Stimulated activated memory B cell treated with anti-CD40 and anti-IgM and Interleukin-4, amounts not matched to agents 10 μg/mL and 1 μg/mL and 100 μg/mL, for 72 hours (primary cell): ENCODE data around the gene OR4D9.
"Not testable (repeated sequence)": the region's sequence is repeated elsewhere in the genome, so short reads cannot be mapped to it uniquely, and the experiment has no call there.

ENCODE experiments used
- ATAC-seq: fragments of 150-1000 bp; cut with Tn5 transposase; 2 replicates; pipeline ENCODE4 v1.10.0; 2021
- H3K27ac Mint-ChIP-seq: one replicate; pipeline ENCODE4 v1.8.0; 2022; ENCODE audit warnings: mild to moderate bottlenecking, mixed read lengths
- H3K27me3 Mint-ChIP-seq: one replicate; pipeline ENCODE4 v1.8.0; 2022; ENCODE audit warnings: mixed read lengths
- H3K36me3 Mint-ChIP-seq: one replicate; pipeline ENCODE4 v1.8.0; 2022; ENCODE audit warnings: mixed read lengths
- H3K4me1 Mint-ChIP-seq: one replicate; pipeline ENCODE4 v1.8.0; 2022; ENCODE audit warnings: mixed read lengths
- H3K4me3 Mint-ChIP-seq: one replicate; pipeline ENCODE4 v1.8.0; 2022; ENCODE audit warnings: mild to moderate bottlenecking, moderate library complexity, mixed read lengths
- H3K9me3 Mint-ChIP-seq: one replicate; pipeline ENCODE4 v1.8.0; 2022; ENCODE audit warnings: mixed read lengths

The OR4D9 gene

DNA sequence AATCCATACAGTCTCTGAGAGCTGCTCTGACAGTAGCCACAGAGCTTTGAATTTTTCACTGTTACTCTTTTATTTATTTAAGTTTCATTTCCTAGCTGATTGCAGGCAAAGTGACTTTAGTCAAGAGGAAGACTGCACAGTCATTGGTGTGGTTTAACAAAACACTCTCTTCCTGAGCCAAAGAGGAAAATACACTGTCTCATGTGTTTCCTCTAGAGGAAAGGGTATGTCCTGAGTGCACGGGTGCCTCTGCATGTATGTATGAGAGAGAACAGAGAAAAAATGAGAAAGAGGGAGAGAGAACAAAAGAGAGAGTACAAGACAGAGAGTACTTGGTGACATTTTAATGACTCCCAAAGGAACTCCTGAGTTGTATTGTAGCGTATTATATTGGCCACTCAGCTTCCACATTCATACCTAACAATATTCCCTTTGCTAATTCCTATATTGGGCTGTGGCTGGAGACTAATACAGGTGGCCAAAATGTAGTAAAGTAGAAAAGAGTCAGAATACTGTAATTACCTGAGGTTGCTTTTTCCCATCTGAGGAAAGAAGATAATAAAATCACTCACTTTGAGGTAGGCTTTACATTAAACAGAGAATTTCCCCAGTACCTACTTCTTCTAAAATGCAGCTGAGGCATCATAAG, at the start of gene OR4D9:
TSS of gene OR4D9 (plus strand) at position 599 of the 649 bp plus-strand sequence. CDS start 3,374 bp downstream, outside the sequence.
- peaks cover 44% of the 10 kb centered on the region for H3K27me3 Mint-ChIP-seq
- no peaks in the 10 kb centered on the region for H3K36me3 Mint-ChIP-seq
- no peak within 1 kb of the TSS for H3K4me3 Mint-ChIP-seq
- H3K4me1 Mint-ChIP-seq: peaks cover 6% of the 10 kb centered on the region
- H3K27ac Mint-ChIP-seq: no peak within 1 kb of the TSS
- no peaks in the 10 kb centered on the region for H3K9me3 Mint-ChIP-seq
- ATAC-seq: no peak

DNA sequence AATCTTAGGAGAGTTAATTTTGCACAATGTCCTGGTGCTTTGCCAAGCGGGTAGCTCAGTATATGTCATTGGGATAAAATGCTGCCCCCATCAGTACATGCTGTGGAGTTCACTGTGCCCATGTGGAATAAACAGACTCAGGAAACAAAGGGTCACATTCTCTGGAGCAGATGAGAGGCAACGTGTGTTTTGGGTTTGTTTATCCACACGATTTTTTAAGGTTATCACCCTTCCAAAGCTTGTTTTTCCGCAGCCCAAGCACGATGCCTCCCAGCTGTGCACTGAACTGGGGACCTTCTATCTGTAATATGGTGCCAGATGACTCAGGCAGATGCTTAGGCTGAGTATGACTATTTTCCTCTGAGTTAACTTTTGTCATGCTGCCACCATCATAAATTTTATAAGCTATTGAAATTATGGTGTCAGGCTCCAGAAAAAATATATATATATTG, 48.1 kb upstream of the OR4D9 start:
- H3K9me3 Mint-ChIP-seq: no peaks in the 10 kb centered on the region
- H3K36me3 Mint-ChIP-seq: no peaks in the 10 kb centered on the region
- no peak overlapping the region for H3K27ac Mint-ChIP-seq
- ATAC-seq: no peak
- H3K4me3 Mint-ChIP-seq: no peak overlapping the region
- H3K27me3 Mint-ChIP-seq: peaks cover 56% of the 10 kb centered on the region
- no peaks in the 10 kb centered on the region for H3K4me1 Mint-ChIP-seq

DNA sequence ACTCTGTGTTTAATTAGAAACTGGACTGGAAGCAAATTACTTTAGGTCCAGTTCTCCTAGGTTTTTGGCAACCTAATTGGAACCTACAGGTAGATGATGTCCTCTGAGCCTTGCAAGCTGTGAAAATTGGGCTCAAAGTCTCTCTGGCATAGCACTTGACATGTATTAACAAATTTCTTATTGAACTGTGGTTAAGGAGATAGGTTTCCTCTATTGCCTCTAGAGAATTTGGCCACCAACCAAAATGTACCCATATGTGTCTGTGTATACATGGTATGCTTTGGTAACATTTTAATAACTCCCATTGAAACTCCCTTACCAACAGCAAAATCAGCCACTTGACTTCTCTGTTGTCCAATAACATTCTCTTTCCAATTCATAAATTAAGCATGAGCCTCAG, 38.3 kb upstream of the OR4D9 start, which contains the start of gene OR4D10:
TSS of gene OR4D10 (plus strand) at position 301 of the 400 bp plus-strand sequence. CDS start 4,115 bp downstream, outside the sequence.
- no peaks in the 10 kb centered on the region for H3K9me3 Mint-ChIP-seq
- peaks cover 12% of the 10 kb centered on the region for H3K4me1 Mint-ChIP-seq
- H3K27ac Mint-ChIP-seq: no peak within 1 kb of the TSS
- no peak within 1 kb of the TSS for H3K4me3 Mint-ChIP-seq
- peaks cover 16% of the 10 kb centered on the region for H3K27me3 Mint-ChIP-seq
- no peaks in the 10 kb centered on the region for H3K36me3 Mint-ChIP-seq
- ATAC-seq: no peak

DNA sequence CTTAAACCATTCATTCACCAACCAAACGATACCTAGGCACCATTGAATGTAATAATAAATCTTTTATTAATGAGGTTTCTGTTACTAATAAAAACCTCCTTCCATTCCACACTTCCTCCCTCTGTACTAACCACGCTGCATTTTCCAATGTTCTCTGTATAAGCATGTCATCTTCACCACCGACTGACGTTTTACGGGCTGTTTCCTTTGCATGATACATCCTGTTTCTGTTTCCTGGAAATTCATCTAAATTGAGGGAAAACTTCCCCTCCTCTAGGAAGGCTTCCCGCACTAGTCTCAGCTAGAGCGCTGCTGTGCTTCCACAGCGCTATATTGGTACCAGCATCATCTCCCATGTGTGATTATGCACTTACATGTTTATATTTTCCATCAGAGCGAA, 36.2 kb upstream of the OR4D9 start:
- peaks cover 12% of the 10 kb centered on the region for H3K4me1 Mint-ChIP-seq
- no peaks in the 10 kb centered on the region for H3K36me3 Mint-ChIP-seq
- no peaks in the 10 kb centered on the region for H3K27me3 Mint-ChIP-seq
- no peaks in the 10 kb centered on the region for H3K9me3 Mint-ChIP-seq
- H3K4me3 Mint-ChIP-seq: no peak overlapping the region
- no peak for ATAC-seq
- H3K27ac Mint-ChIP-seq: no peak overlapping the region

DNA sequence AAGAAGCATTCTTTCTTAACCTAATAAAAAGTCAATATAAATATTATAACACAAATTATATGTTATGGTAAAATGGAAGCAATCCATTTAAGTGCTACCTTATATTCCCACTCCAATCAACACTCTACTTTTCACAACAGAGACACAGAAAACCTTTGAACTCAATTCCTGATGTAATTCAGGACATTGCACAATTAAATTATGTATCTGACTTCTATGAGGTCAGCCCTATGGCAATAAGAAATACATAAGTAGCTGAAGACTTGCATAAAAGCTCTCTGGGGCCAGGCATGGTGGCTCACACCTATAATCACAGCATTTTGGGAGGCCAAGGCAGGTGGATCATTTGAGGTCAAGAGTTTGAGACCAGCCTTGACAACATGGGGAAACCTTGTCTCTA, 31.4 kb upstream of the OR4D9 start:
- peaks cover 12% of the 10 kb centered on the region for H3K4me1 Mint-ChIP-seq
- H3K27me3 Mint-ChIP-seq: no peaks in the 10 kb centered on the region
- H3K4me3 Mint-ChIP-seq: no peak overlapping the region
- H3K27ac Mint-ChIP-seq: no peak overlapping the region
- H3K36me3 Mint-ChIP-seq: no peaks in the 10 kb centered on the region
- no peaks in the 10 kb centered on the region for H3K9me3 Mint-ChIP-seq
- ATAC-seq: no peak

DNA sequence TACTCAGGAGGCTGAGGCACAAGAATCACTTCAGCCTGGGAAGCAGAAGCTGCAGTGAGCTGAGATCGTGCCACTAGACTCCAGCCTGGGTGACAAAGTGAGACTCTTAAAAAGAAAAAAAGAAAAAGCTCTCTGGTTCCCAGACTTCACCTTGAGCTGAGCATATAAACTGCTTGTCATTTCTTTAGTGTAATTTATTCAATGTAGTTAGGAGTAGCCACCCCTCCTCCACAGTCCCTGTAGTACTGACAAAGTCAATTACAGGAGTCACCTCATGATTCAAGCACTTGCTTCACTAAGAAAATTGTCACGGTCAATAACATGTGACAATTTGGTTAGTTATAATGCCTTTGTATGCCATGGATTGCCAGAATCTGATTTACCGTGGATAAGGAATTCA, 31.0 kb upstream of the OR4D9 start:
- no peak overlapping the region for H3K27ac Mint-ChIP-seq
- H3K36me3 Mint-ChIP-seq: no peaks in the 10 kb centered on the region
- no peaks in the 10 kb centered on the region for H3K9me3 Mint-ChIP-seq
- H3K27me3 Mint-ChIP-seq: no peaks in the 10 kb centered on the region
- ATAC-seq: no peak
- H3K4me1 Mint-ChIP-seq: peaks cover 12% of the 10 kb centered on the region
- H3K4me3 Mint-ChIP-seq: no peak overlapping the region

DNA sequence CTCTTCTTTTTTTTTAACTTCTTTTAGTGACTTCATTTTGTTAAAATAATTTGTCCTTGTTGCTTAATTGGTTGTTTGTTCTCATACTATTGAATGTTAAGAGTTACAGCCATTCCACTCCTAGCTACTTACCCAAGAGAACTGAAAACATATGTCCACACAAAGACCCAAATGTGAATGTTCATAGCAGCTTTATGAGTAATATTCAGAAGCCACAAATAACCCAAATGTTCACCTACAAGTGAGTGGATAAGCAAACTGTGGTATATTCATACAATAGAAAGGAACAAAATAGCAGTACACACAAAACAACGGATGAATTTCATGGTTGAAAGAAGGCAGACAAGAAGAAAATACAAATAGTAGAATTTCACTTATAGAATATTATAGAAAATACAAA, 9.4 kb upstream of the OR4D9 start:
- H3K27ac Mint-ChIP-seq: no peak overlapping the region
- no peak overlapping the region for H3K4me3 Mint-ChIP-seq
- H3K36me3 Mint-ChIP-seq: no peaks in the 10 kb centered on the region
- peaks cover 5% of the 10 kb centered on the region for H3K9me3 Mint-ChIP-seq
- no peaks in the 10 kb centered on the region for H3K4me1 Mint-ChIP-seq
- H3K27me3 Mint-ChIP-seq: peaks cover 58% of the 10 kb centered on the region
- ATAC-seq: no peak

DNA sequence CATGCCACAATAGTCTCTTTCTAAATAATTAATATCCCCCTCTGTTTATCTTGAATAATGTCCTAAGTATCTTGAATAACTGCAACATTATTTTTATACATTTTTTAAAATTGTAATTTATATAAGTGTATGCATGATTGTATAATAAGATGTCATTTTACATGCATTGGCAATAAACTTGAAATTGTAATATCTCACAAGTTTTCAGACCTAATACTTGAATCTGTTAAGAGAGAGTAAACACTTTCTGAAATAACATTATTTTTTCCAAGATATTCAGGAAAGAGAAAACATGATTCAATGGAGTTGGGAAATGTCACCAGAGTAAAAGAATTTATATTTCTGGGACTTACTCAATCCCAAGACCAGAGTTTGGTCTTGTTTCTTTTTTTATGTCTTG, 8.1 kb upstream of the OR4D9 start, which contains the start of gene OR4D11:
TSS of gene OR4D11 (plus strand) at position 301 of the 400 bp plus-strand sequence. CDS start at position 301, 0 bp downstream.
- no peak within 1 kb of the TSS for H3K4me3 Mint-ChIP-seq
- no peak within 1 kb of the TSS for H3K27ac Mint-ChIP-seq
- no peaks in the 10 kb centered on the region for H3K4me1 Mint-ChIP-seq
- peaks cover 5% of the 10 kb centered on the region for H3K9me3 Mint-ChIP-seq
- H3K36me3 Mint-ChIP-seq: no peaks in the 10 kb centered on the region
- ATAC-seq: no peak
- H3K27me3 Mint-ChIP-seq: peaks cover 49% of the 10 kb centered on the region

DNA sequence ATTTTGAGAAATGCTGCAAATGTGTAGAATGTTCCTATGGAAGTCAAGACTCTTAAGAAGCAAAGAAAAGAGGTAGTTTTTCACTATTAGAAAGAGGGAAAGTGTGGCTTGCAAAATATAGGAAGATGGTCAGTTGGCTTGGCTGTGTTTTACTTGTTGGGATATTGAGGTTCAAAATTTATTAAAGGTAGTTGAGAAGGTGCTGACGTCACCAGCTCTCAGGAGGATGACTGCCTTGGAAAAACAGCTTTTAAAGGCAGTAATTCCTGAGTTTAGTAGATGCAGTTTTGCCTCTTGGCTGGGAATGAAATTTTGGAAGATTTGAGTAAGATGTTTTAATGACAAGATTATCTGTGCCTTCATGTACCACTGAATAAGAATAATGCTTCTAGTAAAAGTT, 336 bp downstream of the OR4D9 start:
- Mint-ChIP-seq H3K4me3 (no peak overlapping the region), H3K9me3 (no peaks in the 10 kb centered on the region), H3K27ac (no peak overlapping the region), H3K4me1 (peaks cover 6% of the 10 kb centered on the region), H3K36me3 (no peaks in the 10 kb centered on the region), H3K27me3 (peaks cover 44% of the 10 kb centered on the region)
- ATAC-seq: no peak

DNA sequence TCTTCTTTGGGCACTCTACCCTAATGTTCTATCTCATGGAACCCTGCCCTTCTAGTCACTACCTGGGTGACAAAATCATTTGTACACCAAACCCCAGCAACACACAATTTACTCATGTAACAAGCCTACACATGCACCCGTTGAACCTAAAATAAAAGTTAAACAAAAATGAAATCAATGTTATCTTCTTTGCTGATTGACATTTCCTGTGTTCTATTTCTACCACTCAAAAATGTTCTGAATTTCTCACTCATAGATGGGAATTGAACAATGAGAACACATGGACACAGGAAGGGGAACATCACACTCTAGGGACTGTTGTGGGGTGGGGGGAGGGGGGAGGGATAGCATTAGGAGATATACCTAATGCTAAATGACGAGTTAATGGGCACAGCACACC, 8.8 kb downstream of the OR4D9 start:
- not testable (repeated sequence) for H3K9me3 Mint-ChIP-seq, H3K4me3 Mint-ChIP-seq, ATAC-seq, H3K36me3 Mint-ChIP-seq, H3K4me1 Mint-ChIP-seq, H3K27ac Mint-ChIP-seq
- peaks cover 23% of the 10 kb centered on the region for H3K27me3 Mint-ChIP-seq

DNA sequence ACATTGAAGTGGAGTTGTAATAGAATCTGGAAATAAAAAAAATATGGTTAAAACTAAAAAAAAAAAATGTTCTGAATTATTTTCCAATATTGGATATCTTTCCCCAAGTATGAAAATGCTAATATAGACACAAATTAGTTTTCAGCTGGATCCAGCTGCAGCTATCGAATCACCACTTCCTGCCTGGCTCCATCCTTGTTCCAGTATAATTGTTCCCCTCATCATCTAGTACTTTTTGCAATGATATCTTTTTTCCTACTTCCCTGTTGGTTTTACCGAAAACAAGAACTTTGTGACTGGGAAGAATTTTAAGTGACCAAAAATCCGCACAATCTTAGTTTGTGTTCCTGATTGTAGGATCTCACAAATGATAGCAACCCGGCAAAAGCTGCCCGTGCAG, 9.4 kb downstream of the OR4D9 start:
- H3K9me3 Mint-ChIP-seq: no peaks in the 10 kb centered on the region
- H3K4me3 Mint-ChIP-seq: no peak overlapping the region
- H3K27ac Mint-ChIP-seq: no peak overlapping the region
- no peaks in the 10 kb centered on the region for H3K4me1 Mint-ChIP-seq
- no peaks in the 10 kb centered on the region for H3K36me3 Mint-ChIP-seq
- ATAC-seq: no peak
- peaks cover 21% of the 10 kb centered on the region for H3K27me3 Mint-ChIP-seq

DNA sequence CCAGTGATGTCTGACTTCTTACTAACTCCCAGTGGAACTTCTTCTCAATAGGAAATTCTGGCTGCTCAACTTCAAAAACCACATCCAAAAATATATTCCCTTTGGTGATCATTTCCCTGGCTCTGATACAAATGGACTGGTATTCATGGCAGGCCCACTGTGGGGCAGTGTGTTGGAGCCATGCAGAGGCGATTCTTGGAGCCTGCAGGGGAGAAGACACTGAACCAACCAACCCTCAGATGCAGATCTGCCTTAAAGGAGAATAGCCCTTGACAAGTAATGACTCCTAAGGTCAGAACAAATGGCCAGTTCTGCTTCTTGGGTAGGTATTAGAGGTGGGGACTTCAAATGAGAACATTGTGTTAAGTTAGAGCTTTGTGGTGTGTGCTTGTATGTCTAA, 12.2 kb downstream of the OR4D9 start:
- Mint-ChIP-seq H3K4me3 (no peak overlapping the region), H3K9me3 (no peaks in the 10 kb centered on the region), H3K27ac (no peak overlapping the region), H3K27me3 (peaks cover 19% of the 10 kb centered on the region), H3K4me1 (no peaks in the 10 kb centered on the region), H3K36me3 (no peaks in the 10 kb centered on the region)
- ATAC-seq: no peak

DNA sequence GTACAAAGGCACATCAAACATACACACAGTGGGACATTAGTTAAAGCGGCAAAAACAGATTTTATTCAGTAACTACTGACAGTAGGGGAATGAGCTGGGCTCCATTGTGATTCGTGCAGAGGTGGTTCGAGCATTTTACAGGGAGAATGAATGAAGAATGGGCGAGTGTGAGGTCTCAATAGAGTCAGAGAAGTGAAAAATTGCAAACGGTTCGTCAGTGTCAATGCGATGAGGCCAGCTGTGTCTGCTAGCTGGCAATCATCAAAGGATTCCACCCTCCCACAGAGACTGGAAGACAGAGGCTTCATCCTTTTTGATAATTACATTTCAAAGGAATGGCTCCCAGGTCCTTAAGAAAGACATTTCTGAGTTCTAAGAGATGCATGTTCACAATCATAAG, 17.4 kb downstream of the OR4D9 start:
- Mint-ChIP-seq H3K9me3 (no peaks in the 10 kb centered on the region), H3K4me3 (no peak overlapping the region), H3K36me3 (no peaks in the 10 kb centered on the region), H3K27ac (no peak overlapping the region), H3K4me1 (no peaks in the 10 kb centered on the region), H3K27me3 (peaks cover 25% of the 10 kb centered on the region)
- no peak for ATAC-seq

DNA sequence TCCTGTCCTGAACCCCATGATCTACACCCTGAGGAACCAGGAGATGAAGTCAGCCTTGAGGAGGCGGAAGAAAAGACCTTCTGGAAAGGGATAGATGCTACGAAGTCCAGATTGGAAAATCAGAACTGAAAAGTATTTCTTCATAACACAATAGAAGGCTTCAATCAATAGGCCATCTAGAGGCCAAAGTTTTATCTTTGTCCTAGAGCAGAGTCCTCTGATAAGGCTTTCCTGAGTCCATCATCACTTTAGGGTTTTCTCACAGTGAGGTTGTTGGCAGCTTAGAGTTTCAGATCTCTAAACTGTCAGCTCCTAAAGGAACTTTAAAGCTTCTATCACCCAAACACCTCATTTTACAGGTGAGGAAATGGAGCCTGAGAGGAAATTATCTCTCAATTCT, 21.3 kb downstream of the OR4D9 start:
- H3K4me3 Mint-ChIP-seq: no peak overlapping the region
- peaks cover 14% of the 10 kb centered on the region for H3K27me3 Mint-ChIP-seq
- H3K4me1 Mint-ChIP-seq: no peaks in the 10 kb centered on the region
- H3K27ac Mint-ChIP-seq: no peak overlapping the region
- no peaks in the 10 kb centered on the region for H3K36me3 Mint-ChIP-seq
- no peak for ATAC-seq
- no peaks in the 10 kb centered on the region for H3K9me3 Mint-ChIP-seq

DNA sequence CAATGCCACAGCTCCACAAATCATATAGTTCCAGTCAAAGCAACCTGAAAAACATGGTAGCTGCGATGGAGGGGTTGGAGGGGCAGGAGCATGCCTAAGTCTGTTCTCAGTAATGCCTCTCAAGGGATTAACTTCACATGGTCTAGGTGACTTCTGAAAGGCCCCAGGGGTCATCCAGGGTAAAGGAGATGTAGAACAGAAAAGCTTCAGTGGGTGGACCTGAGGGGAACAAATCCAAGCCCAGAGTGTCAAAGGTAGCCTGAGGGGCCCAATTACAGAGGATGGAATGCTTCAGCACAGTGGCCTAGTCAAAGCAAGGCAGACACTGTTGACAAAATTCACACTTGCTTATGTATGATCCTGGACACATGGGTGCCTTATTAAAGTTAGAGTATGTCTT, 23.3 kb downstream of the OR4D9 start:
- no peak overlapping the region for H3K4me3 Mint-ChIP-seq
- no peaks in the 10 kb centered on the region for H3K4me1 Mint-ChIP-seq
- no peaks in the 10 kb centered on the region for H3K36me3 Mint-ChIP-seq
- H3K27ac Mint-ChIP-seq: no peak overlapping the region
- no peaks in the 10 kb centered on the region for H3K9me3 Mint-ChIP-seq
- ATAC-seq: no peak
- H3K27me3 Mint-ChIP-seq: peaks cover 14% of the 10 kb centered on the region

DNA sequence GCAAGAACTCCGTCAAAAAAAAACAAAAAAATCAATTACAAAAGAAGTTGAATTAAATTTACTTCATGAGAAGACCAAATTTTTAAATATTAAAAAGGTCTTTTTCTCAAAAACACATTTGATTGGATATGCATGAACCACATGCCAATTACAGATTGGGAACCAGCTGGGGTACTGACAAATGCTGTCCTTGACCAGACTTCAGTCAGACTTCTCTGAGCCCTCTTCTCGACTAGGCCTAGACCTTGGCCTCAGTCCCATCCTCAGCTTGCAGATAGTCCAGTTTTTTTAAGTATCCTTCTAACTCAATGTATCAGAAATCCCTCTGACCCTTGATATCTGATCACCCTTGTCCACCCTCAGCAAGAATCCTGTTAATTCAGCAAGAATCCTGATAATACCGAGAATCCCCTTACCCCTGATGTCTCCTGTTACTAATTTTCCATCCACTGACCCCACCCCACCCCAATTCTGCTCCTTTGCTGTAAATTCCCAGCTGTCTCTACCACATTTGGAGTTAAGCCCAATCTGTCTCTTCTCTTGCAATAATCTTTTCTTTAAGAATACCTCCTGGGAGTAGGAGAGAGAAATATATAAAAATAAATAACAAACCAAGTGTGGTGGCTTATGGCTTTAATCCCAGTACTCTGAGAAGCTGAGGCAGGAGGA, 30.9 kb downstream of the OR4D9 start:
- H3K4me3 Mint-ChIP-seq: no peak overlapping the region
- no peaks in the 10 kb centered on the region for H3K36me3 Mint-ChIP-seq
- no peak overlapping the region for H3K27ac Mint-ChIP-seq
- H3K27me3 Mint-ChIP-seq: peaks cover 9% of the 10 kb centered on the region
- no peaks in the 10 kb centered on the region for H3K9me3 Mint-ChIP-seq
- H3K4me1 Mint-ChIP-seq: no peaks in the 10 kb centered on the region
- ATAC-seq: no peak
